ENCODE results near the gene MRPL33.

GRCh38 chr2:27798486-27798885, 27.0 kb downstream of the MRPL33 start:
- TF ChIP-seq, protein P1, sequence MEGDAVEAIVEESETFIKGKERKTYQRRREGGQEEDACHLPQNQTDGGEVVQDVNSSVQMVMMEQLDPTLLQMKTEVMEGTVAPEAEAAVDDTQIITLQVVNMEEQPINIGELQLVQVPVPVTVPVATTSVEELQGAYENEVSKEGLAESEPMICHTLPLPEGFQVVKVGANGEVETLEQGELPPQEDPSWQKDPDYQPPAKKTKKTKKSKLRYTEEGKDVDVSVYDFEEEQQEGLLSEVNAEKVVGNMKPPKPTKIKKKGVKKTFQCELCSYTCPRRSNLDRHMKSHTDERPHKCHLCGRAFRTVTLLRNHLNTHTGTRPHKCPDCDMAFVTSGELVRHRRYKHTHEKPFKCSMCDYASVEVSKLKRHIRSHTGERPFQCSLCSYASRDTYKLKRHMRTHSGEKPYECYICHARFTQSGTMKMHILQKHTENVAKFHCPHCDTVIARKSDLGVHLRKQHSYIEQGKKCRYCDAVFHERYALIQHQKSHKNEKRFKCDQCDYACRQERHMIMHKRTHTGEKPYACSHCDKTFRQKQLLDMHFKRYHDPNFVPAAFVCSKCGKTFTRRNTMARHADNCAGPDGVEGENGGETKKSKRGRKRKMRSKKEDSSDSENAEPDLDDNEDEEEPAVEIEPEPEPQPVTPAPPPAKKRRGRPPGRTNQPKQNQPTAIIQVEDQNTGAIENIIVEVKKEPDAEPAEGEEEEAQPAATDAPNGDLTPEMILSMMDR (conservative IDR thresholded peaks at IDR 0.05) = no peak
- no peak for TF ChIP-seq EZH2 (IDR thresholded peaks at IDR 0.05; ENCODE audit: low read depth)
